ENCODE results near the gene UBXN7.

- TF ChIP-seq EZH2 (IDR thresholded peaks at IDR 0.05; ENCODE audit: low read depth, low read length, severe bottlenecking) = no peak
- TF ChIP-seq POLR2A (IDR thresholded peaks at IDR 0.05; ENCODE audit: control extremely low read depth in 1 of 2, low read depth in 2 of 2, low read length in 2 of 2) = no peak
- TF ChIP-seq, protein P1, sequence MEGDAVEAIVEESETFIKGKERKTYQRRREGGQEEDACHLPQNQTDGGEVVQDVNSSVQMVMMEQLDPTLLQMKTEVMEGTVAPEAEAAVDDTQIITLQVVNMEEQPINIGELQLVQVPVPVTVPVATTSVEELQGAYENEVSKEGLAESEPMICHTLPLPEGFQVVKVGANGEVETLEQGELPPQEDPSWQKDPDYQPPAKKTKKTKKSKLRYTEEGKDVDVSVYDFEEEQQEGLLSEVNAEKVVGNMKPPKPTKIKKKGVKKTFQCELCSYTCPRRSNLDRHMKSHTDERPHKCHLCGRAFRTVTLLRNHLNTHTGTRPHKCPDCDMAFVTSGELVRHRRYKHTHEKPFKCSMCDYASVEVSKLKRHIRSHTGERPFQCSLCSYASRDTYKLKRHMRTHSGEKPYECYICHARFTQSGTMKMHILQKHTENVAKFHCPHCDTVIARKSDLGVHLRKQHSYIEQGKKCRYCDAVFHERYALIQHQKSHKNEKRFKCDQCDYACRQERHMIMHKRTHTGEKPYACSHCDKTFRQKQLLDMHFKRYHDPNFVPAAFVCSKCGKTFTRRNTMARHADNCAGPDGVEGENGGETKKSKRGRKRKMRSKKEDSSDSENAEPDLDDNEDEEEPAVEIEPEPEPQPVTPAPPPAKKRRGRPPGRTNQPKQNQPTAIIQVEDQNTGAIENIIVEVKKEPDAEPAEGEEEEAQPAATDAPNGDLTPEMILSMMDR (IDR thresholded peaks at IDR 0.05; ENCODE audit: control extremely low read depth in 1 of 3, insufficient read depth in 1 of 3, low read depth in 1 of 3, low read length in 3 of 3) = no peak
- TF ChIP-seq SIN3A (conservative IDR thresholded peaks at IDR 0.05 in 1 of 2, IDR thresholded peaks at IDR 0.05 in 1 of 2; ENCODE audit: low read depth in 1 of 2, low read length in 2 of 2) = no peak
- no peak for TF ChIP-seq USF2 (IDR thresholded peaks at IDR 0.05; ENCODE audit: low read length)
Measured at GRCh38 chr3:196412704-196413103, 19.5 kb downstream of the UBXN7 start.

Data from H1 (cell line).